ENCODE measurements around the gene RBMS1.

Gene RBMS1

GRCh38 chr2:160384791-160385190, 108.8 kb downstream of the RBMS1 start:
- no peaks in the 10 kb centered on the region for H3K36me3 ChIP-seq (ENCODE audit: insufficient read depth)
- H3K27me3 ChIP-seq (ENCODE audit: insufficient read depth, low read depth), result no peaks in the 10 kb centered on the region
- no peak overlapping the region for H3K9ac ChIP-seq
- H3K4me3 ChIP-seq (IDR thresholded peaks at IDR 0.05; ENCODE audit: insufficient read depth, low read depth, low read length), result no peak overlapping the region
- no peaks in the 10 kb centered on the region for H3K79me2 ChIP-seq (ENCODE audit: insufficient read depth, low read depth)
- no peaks in the 10 kb centered on the region for H4K20me1 ChIP-seq (ENCODE audit: insufficient read depth)
- no peak overlapping the region for H3K27ac ChIP-seq
- TF ChIP-seq CTCF (conservative IDR thresholded peaks at IDR 0.05; ENCODE audit: low read depth, low read length), result no peak
- no peak overlapping the region for H2AFZ ChIP-seq (ENCODE audit: low read depth)
- peaks cover 10% of the 10 kb centered on the region for H3K4me1 ChIP-seq (ENCODE audit: low read depth, poor library complexity, severe bottlenecking)
- no peak overlapping the region for H3K4me2 ChIP-seq

- Histone ChIP-seq H3K9ac (no peak overlapping the region), H3K79me2 (ENCODE audit: insufficient read depth, low read depth) (no peaks in the 10 kb centered on the region), H3K4me3 (IDR thresholded peaks at IDR 0.05; ENCODE audit: insufficient read depth, low read depth, low read length) (no peak overlapping the region), H3K4me2 (no peak overlapping the region), H3K27me3 (ENCODE audit: insufficient read depth, low read depth) (no peaks in the 10 kb centered on the region), H4K20me1 (ENCODE audit: insufficient read depth) (no peaks in the 10 kb centered on the region), H3K4me1 (ENCODE audit: low read depth, poor library complexity, severe bottlenecking) (no peaks in the 10 kb centered on the region), H3K27ac (no peak overlapping the region), H3K36me3 (ENCODE audit: insufficient read depth) (no peaks in the 10 kb centered on the region), H2AFZ (ENCODE audit: low read depth) (no peak overlapping the region)
- no peak for TF ChIP-seq CTCF (conservative IDR thresholded peaks at IDR 0.05; ENCODE audit: low read depth, low read length)
Measured at GRCh38 chr2:160381425-160381951, 112.1 kb downstream of the RBMS1 start.

- H3K36me3 ChIP-seq (ENCODE audit: insufficient read depth), result no peaks in the 10 kb centered on the region
- peaks cover 6% of the 10 kb centered on the region for H3K4me1 ChIP-seq (ENCODE audit: low read depth, poor library complexity, severe bottlenecking)
- H3K27me3 ChIP-seq (ENCODE audit: insufficient read depth, low read depth), result no peaks in the 10 kb centered on the region
- no peaks in the 10 kb centered on the region for H4K20me1 ChIP-seq (ENCODE audit: insufficient read depth)
- H2AFZ ChIP-seq (ENCODE audit: low read depth), result no peak overlapping the region
- no peak overlapping the region for H3K4me2 ChIP-seq
- H3K4me3 ChIP-seq (IDR thresholded peaks at IDR 0.05; ENCODE audit: insufficient read depth, low read depth, low read length), result no peak overlapping the region
- H3K9ac ChIP-seq, result no peak overlapping the region
- no peak for TF ChIP-seq CTCF (conservative IDR thresholded peaks at IDR 0.05; ENCODE audit: low read depth, low read length)
- no peaks in the 10 kb centered on the region for H3K79me2 ChIP-seq (ENCODE audit: insufficient read depth, low read depth)
- H3K27ac ChIP-seq, result no peak overlapping the region
Measured at GRCh38 chr2:160380611-160381010, 113.0 kb downstream of the RBMS1 start.

GRCh38 chr2:160380000-160380570, 113.5 kb downstream of the RBMS1 start:
- peaks cover 7% of the 10 kb centered on the region for H3K4me1 ChIP-seq (ENCODE audit: low read depth, poor library complexity, severe bottlenecking)
- H3K27me3 ChIP-seq (ENCODE audit: insufficient read depth, low read depth), result no peaks in the 10 kb centered on the region
- no peak overlapping the region for H3K27ac ChIP-seq
- TF ChIP-seq CTCF (conservative IDR thresholded peaks at IDR 0.05; ENCODE audit: low read depth, low read length), result no peak
- H2AFZ ChIP-seq (ENCODE audit: low read depth), result no peak overlapping the region
- no peak overlapping the region for H3K4me3 ChIP-seq (IDR thresholded peaks at IDR 0.05; ENCODE audit: insufficient read depth, low read depth, low read length)
- H3K79me2 ChIP-seq (ENCODE audit: insufficient read depth, low read depth), result no peaks in the 10 kb centered on the region
- H3K9ac ChIP-seq, result no peak overlapping the region
- no peaks in the 10 kb centered on the region for H3K36me3 ChIP-seq (ENCODE audit: insufficient read depth)
- no peaks in the 10 kb centered on the region for H4K20me1 ChIP-seq (ENCODE audit: insufficient read depth)
- no peak overlapping the region for H3K4me2 ChIP-seq
